Measurements from ENCODE around the gene XPC. TPM values are rescaled to one million over a fixed set of nuclear protein-coding genes. Genes with fewer than 3 reads are reported as not detected.

Gene XPC
- polyA plus RNA-seq, 3 donors: 13.4 to 22.0 (median 15.5) TPM

- no peaks in the 10 kb centered on the region for H3K36me3 ChIP-seq (replicated peaks in 1 of 2; ENCODE audit: control insufficient read depth in 1 of 2, insufficient read depth in 2 of 2, low read length in 2 of 2)
- peak in 2 of 3 donors; percentile 37 to 44 for DNase-seq
- H4K20me1 ChIP-seq (ENCODE audit: insufficient read depth, low read length): no peaks in the 10 kb centered on the region
- no peaks in the 10 kb centered on the region for H3K27me3 ChIP-seq (ENCODE audit: control insufficient read depth in 2 of 2, insufficient read depth in 2 of 2, low read length in 2 of 2)
- intact Hi-C loops (cut with micrococcal nuclease): no loop called here
- H3K27ac ChIP-seq (ENCODE audit: low read depth in 1 of 2, low read length in 2 of 2): no peak overlapping the region
- Mint-ChIP-seq H3K9me3 (peaks cover 3 to 14% (median 8%) of the 10 kb centered on the region in 7 donors), H3K27me3 (ENCODE audit: low read depth in 3 of 3) (peaks cover 0 to 2% (median 0%) of the 10 kb centered on the region in 3 donors), H3K4me3 (peak overlapping the region; percentile 11 to 75), H3K4me1 (peaks cover 10% of the 10 kb centered on the region), H3K27ac (peak overlapping the region in 1 of 7 donors; percentile 11), H3K36me3 (no peaks in the 10 kb centered on the region)
- no peak overlapping the region for H3K9ac ChIP-seq (ENCODE audit: insufficient read depth, low read length, poor library complexity, severe bottlenecking)
- 18% methylated on average over 8 of the region's 9 CpGs for WGBS (ENCODE audit: insufficient coverage)
- no peaks in the 10 kb centered on the region for H3K79me2 ChIP-seq (ENCODE audit: insufficient read depth, low read length)
- no peak overlapping the region for H3K4me2 ChIP-seq (replicated peaks; ENCODE audit: extremely low read depth, low read length, poor library complexity, severe bottlenecking)
- H3K4me3 ChIP-seq (replicated peaks in 1 of 3; ENCODE audit: low read depth in 2 of 3, low read length in 3 of 3): no peak overlapping the region
- TF ChIP-seq, protein P1, sequence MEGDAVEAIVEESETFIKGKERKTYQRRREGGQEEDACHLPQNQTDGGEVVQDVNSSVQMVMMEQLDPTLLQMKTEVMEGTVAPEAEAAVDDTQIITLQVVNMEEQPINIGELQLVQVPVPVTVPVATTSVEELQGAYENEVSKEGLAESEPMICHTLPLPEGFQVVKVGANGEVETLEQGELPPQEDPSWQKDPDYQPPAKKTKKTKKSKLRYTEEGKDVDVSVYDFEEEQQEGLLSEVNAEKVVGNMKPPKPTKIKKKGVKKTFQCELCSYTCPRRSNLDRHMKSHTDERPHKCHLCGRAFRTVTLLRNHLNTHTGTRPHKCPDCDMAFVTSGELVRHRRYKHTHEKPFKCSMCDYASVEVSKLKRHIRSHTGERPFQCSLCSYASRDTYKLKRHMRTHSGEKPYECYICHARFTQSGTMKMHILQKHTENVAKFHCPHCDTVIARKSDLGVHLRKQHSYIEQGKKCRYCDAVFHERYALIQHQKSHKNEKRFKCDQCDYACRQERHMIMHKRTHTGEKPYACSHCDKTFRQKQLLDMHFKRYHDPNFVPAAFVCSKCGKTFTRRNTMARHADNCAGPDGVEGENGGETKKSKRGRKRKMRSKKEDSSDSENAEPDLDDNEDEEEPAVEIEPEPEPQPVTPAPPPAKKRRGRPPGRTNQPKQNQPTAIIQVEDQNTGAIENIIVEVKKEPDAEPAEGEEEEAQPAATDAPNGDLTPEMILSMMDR (IDR thresholded peaks at IDR 0.05): no peak
- H3K9me3 ChIP-seq (replicated peaks in 1 of 2; ENCODE audit: control insufficient read depth in 1 of 2, insufficient read depth in 1 of 2, low read length in 2 of 2): peaks cover 0 to 6% of the 10 kb centered on the region in 2 donors
- H2AFZ ChIP-seq (ENCODE audit: insufficient read depth, low read depth, low read length, poor library complexity, severe bottlenecking): no peak overlapping the region
- peaks cover 4 to 6% of the 10 kb centered on the region in 2 donors for H3K4me1 ChIP-seq (ENCODE audit: control insufficient read depth in 1 of 2, insufficient read depth in 2 of 2, low read length in 2 of 2)
These were observed 47.0 kb upstream of the XPC start for GRCh38 chr3:14225421-14225820.

DNA sequence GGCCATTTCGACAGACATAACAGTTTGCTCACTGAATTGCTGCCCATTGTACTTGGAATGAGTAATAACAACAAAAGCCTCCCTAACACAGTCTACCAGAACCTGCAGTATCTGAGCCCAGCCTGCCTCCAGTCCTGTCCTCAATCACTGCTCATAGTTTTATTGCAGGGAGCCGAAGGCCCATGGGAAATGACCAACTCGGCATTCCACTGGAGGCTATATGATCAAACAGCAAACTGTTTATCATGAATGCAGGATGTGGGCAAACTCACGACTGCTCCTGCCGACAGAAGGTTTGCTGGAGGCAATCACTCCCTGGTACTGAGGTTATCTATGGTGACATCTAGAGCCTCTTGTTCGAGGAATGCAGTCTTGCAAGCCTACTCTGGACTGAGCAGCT, 46.5 kb upstream of the XPC start:
- intact Hi-C loops (cut with micrococcal nuclease): no loop called here
- WGBS (ENCODE audit: insufficient coverage): 100% methylated on average over 1 of the region's 6 CpGs
- peaks cover 0 to 2% (median 0%) of the 10 kb centered on the region in 3 donors for H3K27me3 Mint-ChIP-seq (ENCODE audit: low read depth in 3 of 3)
- H3K9me3 Mint-ChIP-seq: peaks cover 7 to 15% (median 9%) of the 10 kb centered on the region in 7 donors
- H3K27ac Mint-ChIP-seq: peak overlapping the region in 1 of 7 donors; percentile 31
- TF ChIP-seq, protein P1 (IDR thresholded peaks at IDR 0.05): no peak
- no peak for DNase-seq
- Histone ChIP-seq H4K20me1 (ENCODE audit: insufficient read depth, low read length) (no peaks in the 10 kb centered on the region), H3K27ac (ENCODE audit: low read depth in 1 of 2, low read length in 2 of 2) (no peak overlapping the region), H3K36me3 (replicated peaks in 1 of 2; ENCODE audit: control insufficient read depth in 1 of 2, insufficient read depth in 2 of 2, low read length in 2 of 2) (no peaks in the 10 kb centered on the region), H3K9me3 (replicated peaks in 1 of 2; ENCODE audit: control insufficient read depth in 1 of 2, insufficient read depth in 1 of 2, low read length in 2 of 2) (peaks cover 0 to 6% of the 10 kb centered on the region in 2 donors), H3K4me1 (ENCODE audit: control insufficient read depth in 1 of 2, insufficient read depth in 2 of 2, low read length in 2 of 2) (peaks cover 4 to 6% of the 10 kb centered on the region in 2 donors), H2AFZ (ENCODE audit: insufficient read depth, low read depth, low read length, poor library complexity, severe bottlenecking) (no peak overlapping the region), H3K9ac (ENCODE audit: insufficient read depth, low read length, poor library complexity, severe bottlenecking) (no peak overlapping the region), H3K27me3 (ENCODE audit: control insufficient read depth in 2 of 2, insufficient read depth in 2 of 2, low read length in 2 of 2) (no peaks in the 10 kb centered on the region), H3K4me3 (replicated peaks in 1 of 3; ENCODE audit: low read depth in 2 of 3, low read length in 3 of 3) (no peak overlapping the region), H3K4me2 (replicated peaks; ENCODE audit: extremely low read depth, low read length, poor library complexity, severe bottlenecking) (no peak overlapping the region), H3K79me2 (ENCODE audit: insufficient read depth, low read length) (no peaks in the 10 kb centered on the region)
- H3K4me3 Mint-ChIP-seq: no peak overlapping the region
- no peaks in the 10 kb centered on the region for H3K36me3 Mint-ChIP-seq
- H3K4me1 Mint-ChIP-seq: peaks cover 10% of the 10 kb centered on the region

Measured in CD14-positive monocyte (primary cell).